ENCODE data around the gene ZNF331. TPM values are rescaled to one million over a fixed set of nuclear protein-coding genes. Genes with fewer than 3 reads are reported as not detected.

The ZNF331 gene
- polyA plus RNA-seq, 3 donors, result 17.4 to 37.6 (median 18.3) TPM

- no peak for DNase-seq (ENCODE audit: extremely low read depth in 1 of 11, low read depth in 9 of 11, low spot score in 4 of 11)
Measured at GRCh38 chr19:53598361-53598760, 60.4 kb downstream of the ZNF331 start.

- DNase-seq (ENCODE audit: extremely low read depth in 1 of 11, low read depth in 9 of 11, low spot score in 4 of 11), result no peak
Measured at GRCh38 chr19:53600217-53600616, 62.3 kb downstream of the ZNF331 start.

- no peak for DNase-seq (ENCODE audit: extremely low read depth in 1 of 11, low read depth in 9 of 11, low spot score in 4 of 11)
Measured at GRCh38 chr19:53606031-53606430, 68.1 kb downstream of the ZNF331 start.

- DNase-seq (ENCODE audit: extremely low read depth in 1 of 11, low read depth in 9 of 11, low spot score in 4 of 11), result no peak
Measured at GRCh38 chr19:53608381-53608780, 70.4 kb downstream of the ZNF331 start.

- no peak for DNase-seq (ENCODE audit: extremely low read depth in 1 of 11, low read depth in 9 of 11, low spot score in 4 of 11)
Measured at GRCh38 chr19:53612762-53613526, 75.0 kb downstream of the ZNF331 start.

- no peak for DNase-seq (ENCODE audit: extremely low read depth in 1 of 11, low read depth in 9 of 11, low spot score in 4 of 11)
Measured at GRCh38 chr19:53621885-53622740, 84.2 kb downstream of the ZNF331 start.

GRCh38 chr19:53624771-53625545, 87.0 kb downstream of the ZNF331 start:
- no peak for DNase-seq (ENCODE audit: extremely low read depth in 1 of 11, low read depth in 9 of 11, low spot score in 4 of 11)

- DNase-seq (ENCODE audit: extremely low read depth in 1 of 11, low read depth in 9 of 11, low spot score in 4 of 11), result no peak
Measured at GRCh38 chr19:53626486-53626885, 88.5 kb downstream of the ZNF331 start.

GRCh38 chr19:53626976-53627375, 89.0 kb downstream of the ZNF331 start:
- DNase-seq (ENCODE audit: extremely low read depth in 1 of 11, low read depth in 9 of 11, low spot score in 4 of 11), result no peak

Other genes starting within 250 kb of the ZNF331 start
- 10 to 100 TPM in 1 of 3 donors, 1 to 10 TPM in 2; 8.4 to 10.4 (median 8.4) TPM for gene ZNF845, start 204.4 kb upstream of the ZNF331 start, polyA plus RNA-seq (ENCODE audit: insufficient read length in 3 of 3)
- 10 to 100 TPM in 2 of 3 donors, 1 to 10 TPM in 1; 9.9 to 15.4 (median 12.9) TPM for gene ZNF525, start 172.4 kb upstream of the ZNF331 start, polyA plus RNA-seq (ENCODE audit: insufficient read length in 3 of 3)
- 10 to 100 TPM; 11.0 to 12.1 (median 11.1) TPM for gene ZNF765, start 143.0 kb upstream of the ZNF331 start, polyA plus RNA-seq (ENCODE audit: insufficient read length in 3 of 3)
- gene ZNF761, start 106.2 kb upstream of the ZNF331 start, polyA plus RNA-seq (ENCODE audit: insufficient read length in 3 of 3), result 10 to 100 TPM; 12.3 to 13.7 (median 12.9) TPM
- gene ZNF813, start 70.4 kb upstream of the ZNF331 start, polyA plus RNA-seq (ENCODE audit: insufficient read length in 3 of 3), result 1 to 10 TPM; 6.2 to 7.4 (median 6.5) TPM
- not detected for gene DPRX, start 93.9 kb downstream of the ZNF331 start, polyA plus RNA-seq (ENCODE audit: insufficient read length in 3 of 3)